ENCODE results near the gene PITPNC1. TPM values are rescaled to one million over a fixed set of nuclear protein-coding genes. Genes with fewer than 3 reads are reported as not detected.
"Not testable (repeated sequence)": the region's sequence is repeated elsewhere in the genome, so short reads cannot be mapped to it uniquely, and the experiment has no call there.

PITPNC1 gene
- polyA plus RNA-seq, 4 donors: 11.2 to 25.7 (median 20.6) TPM

GRCh38 chr17:67366193-67367157 lies 10.6 kb upstream of the PITPNC1 start, which contains the start of gene PSMD12:
TSS of gene PSMD12 (minus strand) at chr17:67366577. CDS start at chr17:67366519, 58 bp downstream.
- DNase-seq (ENCODE audit: low read depth in 4 of 4, low spot score in 3 of 4): peak; percentile 76 to 87 (median 86)

- no peak for DNase-seq (ENCODE audit: low read depth in 4 of 4, low spot score in 3 of 4)
Observed at GRCh38 chr17:67369676-67370075, 7.4 kb upstream of the PITPNC1 start.

- no peak for DNase-seq (ENCODE audit: low read depth in 4 of 4, low spot score in 3 of 4)
Observed at GRCh38 chr17:67372751-67373150, 4.3 kb upstream of the PITPNC1 start.

- DNase-seq (ENCODE audit: low read depth in 4 of 4, low spot score in 3 of 4): peak in 2 of 4 donors; percentile 51 to 60
Observed at GRCh38 chr17:67374329-67375053, 2.6 kb upstream of the PITPNC1 start.

GRCh38 chr17:67375054-67375427 lies 2.0 kb upstream of the PITPNC1 start:
- DNase-seq (ENCODE audit: low read depth in 4 of 4, low spot score in 3 of 4): no peak

GRCh38 chr17:67375716-67376115 lies 1.4 kb upstream of the PITPNC1 start:
- DNase-seq (ENCODE audit: low read depth in 4 of 4, low spot score in 3 of 4): no peak

- no peak for DNase-seq (ENCODE audit: low read depth in 4 of 4, low spot score in 3 of 4)
Observed at GRCh38 chr17:67376415-67376736, 705 bp upstream of the PITPNC1 start.

- peak in 1 of 4 donors; percentile 45 for DNase-seq (ENCODE audit: low read depth in 4 of 4, low spot score in 3 of 4)
Observed at GRCh38 chr17:67377488-67378453, 690 bp downstream of the PITPNC1 start.

GRCh38 chr17:67378454-67379250 lies 1.6 kb downstream of the PITPNC1 start:
- peak in 2 of 4 donors; percentile 54 to 65 for DNase-seq (ENCODE audit: low read depth in 4 of 4, low spot score in 3 of 4)

- no peak for DNase-seq (ENCODE audit: low read depth in 4 of 4, low spot score in 3 of 4)
Observed at GRCh38 chr17:67379251-67379630, 2.2 kb downstream of the PITPNC1 start.

GRCh38 chr17:67381929-67382257 lies 4.8 kb downstream of the PITPNC1 start:
- no peak for DNase-seq (ENCODE audit: low read depth in 4 of 4, low spot score in 3 of 4)

GRCh38 chr17:67385122-67385988 lies 8.3 kb downstream of the PITPNC1 start:
- DNase-seq (ENCODE audit: low read depth in 4 of 4, low spot score in 3 of 4): no peak

GRCh38 chr17:67386965-67387551 lies 10.0 kb downstream of the PITPNC1 start:
- DNase-seq (ENCODE audit: low read depth in 4 of 4, low spot score in 3 of 4): no peak

GRCh38 chr17:67388536-67388935 lies 11.5 kb downstream of the PITPNC1 start:
- not testable (repeated sequence) for DNase-seq (ENCODE audit: low read depth in 4 of 4, low spot score in 3 of 4)

GRCh38 chr17:67388986-67389385 lies 11.9 kb downstream of the PITPNC1 start:
- DNase-seq (ENCODE audit: low read depth in 4 of 4, low spot score in 3 of 4): no peak

GRCh38 chr17:67390006-67390645 lies 13.0 kb downstream of the PITPNC1 start:
- no peak for DNase-seq (ENCODE audit: low read depth in 4 of 4, low spot score in 3 of 4)

- peak in 3 of 4 donors; percentile 52 to 73 (median 59) for DNase-seq (ENCODE audit: low read depth in 4 of 4, low spot score in 3 of 4)
Observed at GRCh38 chr17:67390646-67391361, 13.7 kb downstream of the PITPNC1 start.

Measured in left renal pelvis (tissue), 4 donors.